Esophagus muscularis mucosa (tissue), 4 donors: ENCODE measurements around the gene TRAFD1. TPM values are rescaled to one million over a fixed set of nuclear protein-coding genes. Genes with fewer than 3 reads are reported as not detected.

Source experiments
- DNase-seq: peaks from one replicate; pipeline ENCODE4 v3.0.0-alpha.2; 2017; ENCODE audit errors: extremely low spot score
- H3K27ac ChIP-seq, 4 donors: fragments of 200-600 bp; sonication (generic); replicated peaks in 1 of 4; 1 replicate in 3 of 4; 2 replicates in 1 of 4; pipeline ENCODE4 v1.5.1; 2016 to 2019; ENCODE audit warnings: mild to moderate bottlenecking in 1 of 4
- H3K27me3 ChIP-seq, 4 donors: fragments of 200-600 bp; sonication (generic); one replicate each; pipeline versions ENCODE4 v1.5.1 to v1.6.0; 2016 to 2019
- H3K36me3 ChIP-seq, 4 donors: fragments of 200-600 bp; sonication (generic); one replicate each; pipeline ENCODE4 v1.5.1; 2016 to 2019
- H3K4me1 ChIP-seq, 4 donors: fragments of 200-600 bp; sonication (generic); one replicate each; pipeline ENCODE4 v1.5.1; 2016 to 2019
- H3K4me3 ChIP-seq, 4 donors: fragments of 200-600 bp; sonication (generic); 1 replicate in 2 of 4; 2 replicates in 2 of 4; pipeline ENCODE4 v1.5.1; 2016 to 2019; ENCODE audit warnings: mild to moderate bottlenecking in 4 of 4, moderate library complexity in 1 of 4
- H3K9me3 ChIP-seq, 4 donors: fragments of 200-600 bp; sonication (generic); 1 replicate in 3 of 4; 2 replicates in 1 of 4; pipeline ENCODE4 v1.5.1; 2016 to 2019
- EP300 ChIP-seq: sonication (generic); formaldehyde crosslinking; IDR thresholded peaks from one replicate; pipeline ENCODE4 v1.6.1; 2017; ENCODE audit warnings: antibody characterized with exemption
- POLR2A ChIP-seq: fragments of 450-650 bp; IDR thresholded peaks from one replicate; pipeline ENCODE4 v1.6.1; 2017; ENCODE audit warnings: antibody characterized with exemption, moderate library complexity, mild to moderate bottlenecking, low read depth
- POLR2AphosphoS5 ChIP-seq, 2 donors: sonication (generic); formaldehyde crosslinking; IDR thresholded peaks; one replicate each; pipeline ENCODE4 v1.6.1; 2017; ENCODE audit warnings: antibody characterized with exemption in 2 of 2
- WGBS: methylation state at CpG from one replicate; pipeline ENCODE4 v1.1.5; 2018; 5-methylcytosine and 5-hydroxymethylcytosine counted together
- intact Hi-C: fragments of 100-400 bp; cut with DNase I; formaldehyde crosslinking; loops from one replicate; pipeline ENCODE4 v1.15.1; 2023
- total RNA-seq, 4 donors: library from RNA; depleted of rRNA; stranded (reverse); fragments of >200 nt; gene quantifications; one replicate each; pipeline versions ENCODE4 v1.1.0 to v1.2.1, GENCODE V29; 2016
- TF ChIP-seq, protein P1 (sequence below), 3 experiments: fragments of 200-600 bp in 2 of 3; fragments of 450-650 bp in 1 of 3; sonication (generic) in 2 of 3; IDR thresholded peaks; one replicate each; pipeline ENCODE4 v1.5.1; 2017 to 2019; ENCODE audit warnings: antibody characterized with exemption in 3 of 3, mild to moderate bottlenecking in 2 of 3, moderate library complexity in 1 of 3

Gene TRAFD1
- total RNA-seq, 4 donors from 2014 or later = 27.2 to 37.4 (median 30.6) TPM

DNA sequence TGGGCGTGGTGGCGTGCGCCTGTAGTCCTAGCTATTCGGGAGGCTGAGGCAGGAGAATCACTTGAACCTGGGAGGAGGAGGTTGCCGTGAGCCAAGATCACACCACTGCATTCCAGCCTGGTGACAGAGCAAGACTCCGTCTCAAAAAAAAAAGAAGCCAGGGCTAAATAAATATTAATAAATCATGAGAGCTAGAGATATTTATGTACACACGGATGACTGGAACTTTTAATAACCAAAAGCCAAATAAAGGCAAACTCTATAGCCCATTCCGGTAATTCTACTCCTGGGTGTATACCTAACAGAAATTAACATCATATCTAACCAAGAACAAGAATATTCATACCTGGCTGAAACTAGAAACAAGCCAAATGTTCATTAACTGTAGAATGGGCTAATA lies 7.7 kb upstream of the TRAFD1 start:
- Histone ChIP-seq H3K36me3 (no peaks in the 10 kb centered on the region), H3K27me3 (no peaks in the 10 kb centered on the region), H3K4me3 (no peak overlapping the region), H3K27ac (peak overlapping the region in 1 of 4 donors; percentile 53), H3K4me1 (peaks cover 16 to 30% (median 20%) of the 10 kb centered on the region in 4 donors), H3K9me3 (no peaks in the 10 kb centered on the region)
- DNase-seq = no peak
- WGBS = 84% methylated on average over 8 of the region's 8 CpGs
- TF ChIP-seq POLR2AphosphoS5 (IDR thresholded peaks at IDR 0.05) (no peak), EP300 (no peak), POLR2A (no peak)
- TF ChIP-seq, protein P1, sequence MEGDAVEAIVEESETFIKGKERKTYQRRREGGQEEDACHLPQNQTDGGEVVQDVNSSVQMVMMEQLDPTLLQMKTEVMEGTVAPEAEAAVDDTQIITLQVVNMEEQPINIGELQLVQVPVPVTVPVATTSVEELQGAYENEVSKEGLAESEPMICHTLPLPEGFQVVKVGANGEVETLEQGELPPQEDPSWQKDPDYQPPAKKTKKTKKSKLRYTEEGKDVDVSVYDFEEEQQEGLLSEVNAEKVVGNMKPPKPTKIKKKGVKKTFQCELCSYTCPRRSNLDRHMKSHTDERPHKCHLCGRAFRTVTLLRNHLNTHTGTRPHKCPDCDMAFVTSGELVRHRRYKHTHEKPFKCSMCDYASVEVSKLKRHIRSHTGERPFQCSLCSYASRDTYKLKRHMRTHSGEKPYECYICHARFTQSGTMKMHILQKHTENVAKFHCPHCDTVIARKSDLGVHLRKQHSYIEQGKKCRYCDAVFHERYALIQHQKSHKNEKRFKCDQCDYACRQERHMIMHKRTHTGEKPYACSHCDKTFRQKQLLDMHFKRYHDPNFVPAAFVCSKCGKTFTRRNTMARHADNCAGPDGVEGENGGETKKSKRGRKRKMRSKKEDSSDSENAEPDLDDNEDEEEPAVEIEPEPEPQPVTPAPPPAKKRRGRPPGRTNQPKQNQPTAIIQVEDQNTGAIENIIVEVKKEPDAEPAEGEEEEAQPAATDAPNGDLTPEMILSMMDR (IDR thresholded peaks at IDR 0.05) = no peak
- intact Hi-C loops = no loop called here

DNA sequence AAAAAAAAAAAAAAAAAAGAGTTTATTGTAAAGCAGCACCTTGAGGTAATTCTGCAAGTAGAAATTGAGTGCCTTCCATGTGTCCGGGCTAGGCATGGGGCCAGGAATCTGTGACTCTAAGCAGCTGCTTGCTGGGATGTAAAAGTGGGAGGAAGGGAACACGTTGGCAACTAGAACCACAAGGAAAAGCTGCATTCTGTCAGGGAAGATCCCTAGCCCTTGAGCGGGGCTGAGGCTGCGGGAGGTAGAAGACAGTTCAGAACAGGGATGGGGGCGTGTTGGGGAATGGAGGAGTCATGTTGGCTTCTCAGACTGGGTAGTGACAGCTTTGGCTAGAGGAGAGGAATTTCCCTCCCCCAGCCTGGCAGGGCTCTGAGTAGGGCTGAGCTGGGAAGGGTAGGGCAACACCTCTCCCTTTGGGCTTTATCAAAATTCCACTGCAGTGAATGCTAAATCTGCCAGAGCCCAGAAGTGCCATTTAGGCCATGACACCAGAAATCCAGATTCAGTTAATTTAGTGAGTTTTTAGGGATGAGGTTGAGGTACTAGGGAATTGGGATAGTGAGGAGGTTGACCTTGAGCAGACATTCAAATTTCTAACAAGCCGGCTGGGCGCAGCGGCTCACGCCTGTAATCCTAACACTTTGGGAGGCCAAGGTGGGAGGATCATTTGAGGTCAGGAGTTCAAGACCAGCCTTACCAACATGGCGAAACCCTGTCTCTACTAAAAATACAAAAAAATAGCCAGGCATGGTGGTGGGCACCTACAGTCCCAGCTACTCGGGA lies 3.4 kb upstream of the TRAFD1 start:
- intact Hi-C loops = no loop called here
- H3K27ac ChIP-seq = peak overlapping the region; percentile 70 to 96 (median 88)
- TF ChIP-seq, protein P1 (IDR thresholded peaks at IDR 0.05) = no peak
- peak; percentile 68 to 79 for TF ChIP-seq POLR2AphosphoS5 (IDR thresholded peaks at IDR 0.05)
- peaks cover 42 to 49% (median 48%) of the 10 kb centered on the region in 4 donors for H3K4me1 ChIP-seq
- H3K36me3 ChIP-seq = no peaks in the 10 kb centered on the region
- H3K27me3 ChIP-seq = no peaks in the 10 kb centered on the region
- WGBS = 56% methylated on average over 11 of the region's 11 CpGs
- DNase-seq = peak; percentile 93
- no peaks in the 10 kb centered on the region for H3K9me3 ChIP-seq
- H3K4me3 ChIP-seq = no peak overlapping the region

DNA sequence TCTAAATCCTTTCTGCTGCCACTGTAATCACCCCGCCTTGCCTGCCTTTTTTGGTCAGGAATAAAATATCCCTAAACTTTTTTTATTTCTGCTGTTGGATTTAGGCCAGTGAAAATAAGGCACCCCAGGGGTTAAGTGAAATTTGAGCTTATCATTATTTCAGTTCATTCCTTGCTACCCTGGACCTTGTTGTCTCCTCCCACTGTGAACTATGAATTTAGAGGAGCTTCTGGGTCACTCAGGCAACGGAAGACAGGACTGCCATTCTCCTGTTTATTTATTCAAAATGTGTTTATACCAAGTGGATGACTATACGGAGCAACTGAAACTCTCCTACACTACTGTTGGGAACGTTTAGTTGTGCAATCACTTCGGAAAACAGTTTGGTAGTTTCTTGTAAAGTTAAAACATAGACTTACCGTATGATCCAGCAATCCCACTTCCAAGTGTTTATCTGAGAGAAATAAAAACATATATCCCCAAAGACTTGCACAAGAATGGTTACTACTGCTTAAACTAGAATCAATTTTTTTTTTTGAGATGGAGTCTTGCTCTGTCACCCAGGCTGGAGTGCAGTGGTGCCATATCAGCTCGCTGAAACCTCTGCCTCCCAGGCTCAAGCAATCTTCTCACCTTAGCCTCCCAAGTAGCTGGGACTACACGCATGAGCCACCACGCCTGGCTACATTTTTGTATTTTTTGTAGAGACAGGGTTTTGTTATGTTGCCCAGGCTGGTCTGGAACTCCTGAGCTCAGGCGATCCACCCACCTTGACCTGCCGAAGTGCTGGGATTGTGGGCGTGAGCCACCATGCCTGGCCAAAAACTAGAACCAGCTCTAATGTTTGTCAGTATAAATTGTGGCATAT lies 2.3 kb upstream of the TRAFD1 start:
- WGBS = 60% methylated on average over 12 of the region's 12 CpGs
- Histone ChIP-seq H3K9me3 (no peaks in the 10 kb centered on the region), H3K27me3 (no peaks in the 10 kb centered on the region), H3K4me1 (peaks cover 45 to 60% (median 56%) of the 10 kb centered on the region in 4 donors), H3K27ac (peak overlapping the region; percentile 70 to 96 (median 88)), H3K4me3 (no peak overlapping the region), H3K36me3 (no peaks in the 10 kb centered on the region)
- intact Hi-C loops = no loop called here
- DNase-seq = no peak
- no peak for TF ChIP-seq EP300
- peak in 1 of 2 donors; percentile 51 for TF ChIP-seq POLR2AphosphoS5 (IDR thresholded peaks at IDR 0.05)

DNA sequence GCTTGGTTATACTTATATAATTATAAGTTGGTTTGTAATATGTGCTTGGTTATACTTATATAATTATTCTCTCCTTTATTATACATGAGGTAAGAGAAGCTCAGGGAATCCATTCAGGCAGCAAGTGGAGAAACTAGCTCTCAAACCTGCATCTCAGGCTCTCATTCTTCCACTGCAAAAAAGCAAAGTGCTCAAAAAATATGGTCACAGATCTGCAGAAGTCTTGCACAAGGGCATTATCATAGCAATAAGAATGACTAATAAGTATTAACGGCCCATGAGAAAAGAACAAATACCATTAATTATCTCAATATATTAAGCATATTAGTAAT lies 476 bp upstream of the TRAFD1 start:
- no peak for DNase-seq
- no peaks in the 10 kb centered on the region for H3K27me3 ChIP-seq
- H3K9me3 ChIP-seq = no peaks in the 10 kb centered on the region
- H3K27ac ChIP-seq = peak overlapping the region; percentile 92 to 97 (median 96)
- H3K4me1 ChIP-seq = peaks cover 62 to 78% (median 74%) of the 10 kb centered on the region in 4 donors
- H3K4me3 ChIP-seq = peak overlapping the region; percentile 64 to 97 (median 86)
- 5% methylated on average over 1 of the region's 1 CpG for WGBS
- TF ChIP-seq, protein P1 (IDR thresholded peaks at IDR 0.05) = no peak
- TF ChIP-seq EP300 (no peak), POLR2A (no peak), POLR2AphosphoS5 (IDR thresholded peaks at IDR 0.05) (no peak)
- intact Hi-C loops = no loop called here
- no peaks in the 10 kb centered on the region for H3K36me3 ChIP-seq

DNA sequence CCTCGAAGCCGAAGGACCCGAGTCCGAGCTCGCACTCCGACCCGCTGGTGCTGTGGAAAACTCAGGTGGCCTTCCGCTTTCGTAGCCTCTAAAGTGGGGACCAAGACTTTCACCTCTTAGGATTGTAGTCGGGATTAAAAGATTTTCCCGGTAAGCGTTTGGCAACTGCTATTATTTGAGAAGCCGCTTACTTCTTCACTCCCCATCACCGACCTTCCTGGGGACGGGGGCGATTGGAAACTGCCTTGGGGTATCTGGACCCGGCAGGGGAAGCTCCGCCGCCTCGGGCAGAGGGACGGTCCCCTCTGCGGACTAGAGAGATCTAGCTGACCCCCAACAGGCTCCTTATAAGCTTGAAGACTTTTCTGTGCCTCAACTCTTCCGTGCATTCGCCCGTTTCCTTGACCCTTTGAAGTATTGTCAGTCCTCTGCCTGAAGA lies 659 bp downstream of the TRAFD1 start:
- Histone ChIP-seq H3K27ac (peak overlapping the region; percentile 92 to 97 (median 96)), H3K4me3 (peak overlapping the region; percentile 64 to 97 (median 86)), H3K9me3 (no peaks in the 10 kb centered on the region), H3K36me3 (no peaks in the 10 kb centered on the region), H3K27me3 (no peaks in the 10 kb centered on the region), H3K4me1 (peaks cover 72 to 89% (median 84%) of the 10 kb centered on the region in 4 donors)
- no peak for TF ChIP-seq POLR2A
- no peak for TF ChIP-seq POLR2AphosphoS5 (IDR thresholded peaks at IDR 0.05)
- TF ChIP-seq, protein P1 (IDR thresholded peaks at IDR 0.05) = no peak
- WGBS = 0% methylated on average over 19 of the region's 25 CpGs
- DNase-seq = no peak
- intact Hi-C loops = no loop called here
